Peyer's patch (tissue), 4 donors: ENCODE measurements around the gene SLC39A9.
"Not testable (repeated sequence)": the region's sequence is repeated elsewhere in the genome, so short reads cannot be mapped to it uniquely, and the experiment has no call there.

Experiments used
- CTCF ChIP-seq, 6 experiments: fragments of 450-650 bp in 4 of 6; fragments of 200-600 bp in 2 of 6; sonication (generic) in 1 of 6; IDR thresholded peaks; one replicate each; pipeline ENCODE4 v1.5.1; 2017 to 2019; ENCODE audit warnings: antibody characterized with exemption in 6 of 6, mild to moderate bottlenecking in 3 of 6, moderate library complexity in 1 of 6
- POLR2A ChIP-seq, 2 donors: fragments of 450-650 bp; IDR thresholded peaks; one replicate each; pipeline ENCODE4 v1.5.1; 2017; ENCODE audit warnings: antibody characterized with exemption in 2 of 2, mild to moderate bottlenecking in 2 of 2, moderate library complexity in 2 of 2

- TF ChIP-seq CTCF, POLR2A (IDR thresholded peaks at IDR 0.05): not testable (repeated sequence)
These were observed 17.6 kb downstream of the SLC39A9 start for GRCh38 chr14:69416087-69416486.
